PFSK-1 (cell line): Measurements from ENCODE around the gene GRHL3.

Experiments
- FOXP2 ChIP-seq: optimal IDR thresholded peaks from 2 replicates; pipeline ENCODE3; 2011; ENCODE audit warnings: borderline replicate concordance, control low read depth, inconsistent platforms; ENCODE audit not compliant: insufficient read depth; ENCODE audit errors: extremely low read length, extremely low read depth
- POLR2AphosphoS5 ChIP-seq: IDR thresholded peaks from 2 replicates; pipeline ENCODE4 v1.6.1; 2012; ENCODE audit warnings: low read depth, mild to moderate bottlenecking, control low read depth, low read length, moderate library complexity
- SIN3A ChIP-seq: IDR thresholded peaks from 2 replicates; pipeline ENCODE4 v1.6.1; 2012; ENCODE audit warnings: mild to moderate bottlenecking, low read length, moderate library complexity, borderline replicate concordance; ENCODE audit not compliant: insufficient read depth
- TAF1 ChIP-seq: IDR thresholded peaks from 2 replicates; pipeline ENCODE4 v1.6.1; 2012; ENCODE audit warnings: low read length, control low read depth, borderline replicate concordance; ENCODE audit not compliant: insufficient read depth
- TF ChIP-seq, protein P1 (sequence below), 2 experiments: IDR thresholded peaks; 2 replicates each; pipeline versions ENCODE4 v1.6.1 to v1.8.0; 2011 to 2012; ENCODE audit warnings: low read depth in 2 of 2, low read length in 2 of 2, control low read depth in 1 of 2, inconsistent platforms in 1 of 2, mild to moderate bottlenecking in 1 of 2, moderate library complexity in 1 of 2; ENCODE audit not compliant: insufficient read depth in 1 of 2

DNA sequence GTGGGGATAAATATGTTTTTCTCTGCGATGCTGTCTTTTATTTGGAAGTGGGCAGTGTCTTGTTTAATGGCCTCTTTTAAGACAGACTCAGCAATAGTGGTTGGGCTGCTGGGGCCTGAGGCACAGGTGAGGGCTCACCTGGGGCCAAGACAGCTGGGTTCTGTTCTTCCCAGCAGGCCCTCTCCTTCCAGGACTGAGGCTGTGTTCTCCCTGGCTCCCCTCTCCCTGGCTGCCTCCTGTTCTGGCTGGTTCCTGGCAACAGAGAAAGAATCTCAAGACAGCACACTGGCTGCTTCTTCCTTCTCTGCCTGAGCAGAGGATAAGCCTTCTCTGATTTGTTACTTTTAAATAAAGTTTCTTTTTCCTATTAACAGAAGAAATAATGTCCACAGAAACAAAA, 7.4 kb upstream of the GRHL3 start:
- no peak for TF ChIP-seq POLR2AphosphoS5
- no peak for TF ChIP-seq TAF1
- no peak for TF ChIP-seq SIN3A
- TF ChIP-seq, protein P1, sequence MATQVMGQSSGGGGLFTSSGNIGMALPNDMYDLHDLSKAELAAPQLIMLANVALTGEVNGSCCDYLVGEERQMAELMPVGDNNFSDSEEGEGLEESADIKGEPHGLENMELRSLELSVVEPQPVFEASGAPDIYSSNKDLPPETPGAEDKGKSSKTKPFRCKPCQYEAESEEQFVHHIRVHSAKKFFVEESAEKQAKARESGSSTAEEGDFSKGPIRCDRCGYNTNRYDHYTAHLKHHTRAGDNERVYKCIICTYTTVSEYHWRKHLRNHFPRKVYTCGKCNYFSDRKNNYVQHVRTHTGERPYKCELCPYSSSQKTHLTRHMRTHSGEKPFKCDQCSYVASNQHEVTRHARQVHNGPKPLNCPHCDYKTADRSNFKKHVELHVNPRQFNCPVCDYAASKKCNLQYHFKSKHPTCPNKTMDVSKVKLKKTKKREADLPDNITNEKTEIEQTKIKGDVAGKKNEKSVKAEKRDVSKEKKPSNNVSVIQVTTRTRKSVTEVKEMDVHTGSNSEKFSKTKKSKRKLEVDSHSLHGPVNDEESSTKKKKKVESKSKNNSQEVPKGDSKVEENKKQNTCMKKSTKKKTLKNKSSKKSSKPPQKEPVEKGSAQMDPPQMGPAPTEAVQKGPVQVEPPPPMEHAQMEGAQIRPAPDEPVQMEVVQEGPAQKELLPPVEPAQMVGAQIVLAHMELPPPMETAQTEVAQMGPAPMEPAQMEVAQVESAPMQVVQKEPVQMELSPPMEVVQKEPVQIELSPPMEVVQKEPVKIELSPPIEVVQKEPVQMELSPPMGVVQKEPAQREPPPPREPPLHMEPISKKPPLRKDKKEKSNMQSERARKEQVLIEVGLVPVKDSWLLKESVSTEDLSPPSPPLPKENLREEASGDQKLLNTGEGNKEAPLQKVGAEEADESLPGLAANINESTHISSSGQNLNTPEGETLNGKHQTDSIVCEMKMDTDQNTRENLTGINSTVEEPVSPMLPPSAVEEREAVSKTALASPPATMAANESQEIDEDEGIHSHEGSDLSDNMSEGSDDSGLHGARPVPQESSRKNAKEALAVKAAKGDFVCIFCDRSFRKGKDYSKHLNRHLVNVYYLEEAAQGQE (IDR thresholded peaks at IDR 0.05; ENCODE audit: insufficient read depth in 1 of 2, low read depth in 2 of 2, low read length in 2 of 2): no peak
- no peak for TF ChIP-seq FOXP2
